Measurements from ENCODE around the gene RIMS3. TPM values are rescaled to one million over a fixed set of nuclear protein-coding genes. Genes with fewer than 3 reads are reported as not detected.
A peak's percentile ranks its signal among the peaks of the same experiment; 100 is the strongest.

The RIMS3 gene
- total RNA-seq, 1 experiment from 2014 or later, result 13.7 TPM

- no peaks in the 10 kb centered on the region for H3K4me1 ChIP-seq (ENCODE audit: insufficient read depth, low read length)
- H2BK12ac ChIP-seq (ENCODE audit: insufficient read length, low read depth, low read length), result no peak overlapping the region
- no peak overlapping the region for H2BK5ac ChIP-seq (ENCODE audit: insufficient read length, low read length)
- Mint-ChIP-seq H3K27ac (peak overlapping the region in 1 of 3 experiments; percentile 8; a peak in 1 of 7 replicates), H3K9me3 (no peaks in the 10 kb centered on the region), H3K4me1 (0 out of 4 replicates have a peak, but pooled peaks cover 0 to 2% of the 10 kb centered on the region in 2 experiments), H3K27me3 (ENCODE audit: low read depth) (no peaks in the 10 kb centered on the region), H3K36me3 (ENCODE audit: insufficient read depth in 1 of 3, low read depth in 3 of 3) (peaks cover 2 to 10% (median 5%) of the 10 kb centered on the region in 3 experiments; a peak in 4 of 7 replicates), H3K4me3 (no peak overlapping the region)
- H3K23ac ChIP-seq (ENCODE audit: insufficient read length, low read depth, low read length), result no peak overlapping the region
- H4K91ac ChIP-seq (ENCODE audit: insufficient read length, low read depth, low read length), result no peak overlapping the region
- DNase-seq, result no peak
- WGBS (ENCODE audit: extremely low coverage, insufficient read length, low lambda C conversion rate), result no CpG with 5 or more reads among the region's 25 CpGs
- no peak overlapping the region for H2BK20ac ChIP-seq (ENCODE audit: low read depth, low read length, poor library complexity, severe bottlenecking)
- no peaks in the 10 kb centered on the region for H3K27me3 ChIP-seq (ENCODE audit: insufficient read depth, low read length)
- H3K9me3 ChIP-seq (ENCODE audit: control insufficient read depth, low read depth, low read length), result no peaks in the 10 kb centered on the region
- no peak overlapping the region for H4K8ac ChIP-seq (replicated peaks; ENCODE audit: insufficient read length, low read depth, low read length)
- no peak overlapping the region for H3K4me2 ChIP-seq (ENCODE audit: insufficient read depth, insufficient read length, low read length)
- no peaks in the 10 kb centered on the region for H3K79me2 ChIP-seq (ENCODE audit: insufficient read depth, low read length)
- no peak overlapping the region for H3K14ac ChIP-seq (ENCODE audit: insufficient read depth, low read length)
- H2BK15ac ChIP-seq (ENCODE audit: low read depth, low read length), result no peak overlapping the region
- H4K5ac ChIP-seq (ENCODE audit: insufficient read length, low read depth, low read length), result no peak overlapping the region
- no peaks in the 10 kb centered on the region for H3K79me1 ChIP-seq (ENCODE audit: insufficient read depth, low read depth, low read length, poor library complexity, severe bottlenecking)
- no peak overlapping the region for H3K9ac ChIP-seq (ENCODE audit: extremely low read depth, insufficient read length, low read length)
- H3K23me2 ChIP-seq (ENCODE audit: insufficient read length, low read depth, low read length, poor library complexity, severe bottlenecking), result no peaks in the 10 kb centered on the region
- H3K27ac ChIP-seq (ENCODE audit: insufficient read length, low read depth, low read length), result no peak overlapping the region
- H3K18ac ChIP-seq (ENCODE audit: insufficient read length, low read depth, low read length), result no peak overlapping the region
- TF ChIP-seq, protein P1, sequence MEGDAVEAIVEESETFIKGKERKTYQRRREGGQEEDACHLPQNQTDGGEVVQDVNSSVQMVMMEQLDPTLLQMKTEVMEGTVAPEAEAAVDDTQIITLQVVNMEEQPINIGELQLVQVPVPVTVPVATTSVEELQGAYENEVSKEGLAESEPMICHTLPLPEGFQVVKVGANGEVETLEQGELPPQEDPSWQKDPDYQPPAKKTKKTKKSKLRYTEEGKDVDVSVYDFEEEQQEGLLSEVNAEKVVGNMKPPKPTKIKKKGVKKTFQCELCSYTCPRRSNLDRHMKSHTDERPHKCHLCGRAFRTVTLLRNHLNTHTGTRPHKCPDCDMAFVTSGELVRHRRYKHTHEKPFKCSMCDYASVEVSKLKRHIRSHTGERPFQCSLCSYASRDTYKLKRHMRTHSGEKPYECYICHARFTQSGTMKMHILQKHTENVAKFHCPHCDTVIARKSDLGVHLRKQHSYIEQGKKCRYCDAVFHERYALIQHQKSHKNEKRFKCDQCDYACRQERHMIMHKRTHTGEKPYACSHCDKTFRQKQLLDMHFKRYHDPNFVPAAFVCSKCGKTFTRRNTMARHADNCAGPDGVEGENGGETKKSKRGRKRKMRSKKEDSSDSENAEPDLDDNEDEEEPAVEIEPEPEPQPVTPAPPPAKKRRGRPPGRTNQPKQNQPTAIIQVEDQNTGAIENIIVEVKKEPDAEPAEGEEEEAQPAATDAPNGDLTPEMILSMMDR (conservative IDR thresholded peaks at IDR 0.05), result no peak
- H2BK120ac ChIP-seq (ENCODE audit: low read depth, low read length, poor library complexity, severe bottlenecking), result no peak overlapping the region
- no peak overlapping the region for H2AFZ ChIP-seq (ENCODE audit: low read length)
- H3K4ac ChIP-seq (ENCODE audit: low read depth, low read length), result no peak overlapping the region
- H4K20me1 ChIP-seq (ENCODE audit: control insufficient read depth, insufficient read depth, insufficient read length), result no peaks in the 10 kb centered on the region
- H3T11ph ChIP-seq (ENCODE audit: low read length), result no peak overlapping the region
- H3K56ac ChIP-seq (ENCODE audit: insufficient read length, low read depth, low read length), result no peak overlapping the region
- no peak overlapping the region for H2AK5ac ChIP-seq (ENCODE audit: insufficient read length, low read length)
These were observed 29.6 kb downstream of the RIMS3 start for GRCh38 chr1:40635763-40636500.
